T-helper 17 cell (primary cell): Measurements from ENCODE around the gene ZNF827. TPM values are rescaled to one million over a fixed set of nuclear protein-coding genes. Genes with fewer than 3 reads are reported as not detected.
A peak's percentile ranks its signal among the peaks of the same experiment; 100 is the strongest.

ENCODE experiments used
- ATAC-seq: fragments of 150-1000 bp; cut with Tn5 transposase; 2 replicates; pipeline ENCODE4 v1.10.0; 2021; ENCODE audit warnings: mild to moderate bottlenecking, moderate library complexity
- DNase-seq, 3 donors: peaks; one replicate each; pipeline versions ENCODE4 v3.0.0 to v3.0.0-alpha.2; 2020 to 2021
- H3K9me3 ChIP-seq: one replicate; pipeline ENCODE4 v1.7.0; 2013; ENCODE audit warnings: low read length, mild to moderate bottlenecking; ENCODE audit not compliant: control insufficient read depth, poor library complexity, severe bottlenecking
- H3K27ac Mint-ChIP-seq: one replicate; pipeline ENCODE4 v1.8.0; 2022; ENCODE audit warnings: mild to moderate bottlenecking, moderate library complexity, mixed read lengths
- H3K27me3 Mint-ChIP-seq: one replicate; pipeline ENCODE4 v1.8.0; 2022; ENCODE audit warnings: mixed read lengths
- H3K36me3 Mint-ChIP-seq: one replicate; pipeline ENCODE4 v1.8.0; 2022; ENCODE audit warnings: low read depth, mixed read lengths
- H3K4me1 Mint-ChIP-seq: one replicate; pipeline ENCODE4 v1.8.0; 2022; ENCODE audit warnings: mild to moderate bottlenecking, mixed read lengths
- H3K4me3 Mint-ChIP-seq: one replicate; pipeline ENCODE4 v1.8.0; 2022; ENCODE audit warnings: mild to moderate bottlenecking, moderate library complexity, mixed read lengths
- total RNA-seq, 4 donors: library from RNA in 2 of 4; stranded (reverse) in 2 of 4; gene quantifications; one replicate each; pipeline ENCODE4 v1.2.3 and lab custom pipeline; 2022 to 2026

Gene ZNF827
- total RNA-seq, 2 donors from 2014 or later = 14.9 to 16.3 TPM

DNA sequence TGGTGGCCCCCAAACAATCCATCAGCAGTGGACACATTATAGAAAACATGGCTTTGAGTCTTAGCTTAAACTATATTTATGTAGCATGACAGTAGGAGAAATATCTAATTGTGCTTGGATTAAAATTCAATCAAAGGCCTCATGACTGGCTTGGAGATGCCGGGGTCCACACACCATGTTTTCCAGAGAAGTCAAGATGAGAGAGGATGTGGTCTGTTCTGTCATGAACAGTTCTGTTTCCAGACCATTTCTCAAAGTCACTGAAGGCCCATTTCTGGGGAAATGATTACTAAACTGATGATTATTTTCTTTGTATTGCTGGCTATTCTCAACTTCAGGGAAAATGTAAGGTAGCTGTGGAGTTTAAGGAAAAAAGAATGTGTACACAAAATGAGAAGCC is 182.4 kb downstream of the ZNF827 start:
- no peak overlapping the region for H3K4me3 Mint-ChIP-seq
- peaks cover 8% of the 10 kb centered on the region for H3K27me3 Mint-ChIP-seq
- H3K27ac Mint-ChIP-seq = no peak overlapping the region
- H3K36me3 Mint-ChIP-seq = peaks cover 6% of the 10 kb centered on the region
- no peaks in the 10 kb centered on the region for H3K4me1 Mint-ChIP-seq
- ATAC-seq = no peak
- no peak for DNase-seq
- no peaks in the 10 kb centered on the region for H3K9me3 ChIP-seq

DNA sequence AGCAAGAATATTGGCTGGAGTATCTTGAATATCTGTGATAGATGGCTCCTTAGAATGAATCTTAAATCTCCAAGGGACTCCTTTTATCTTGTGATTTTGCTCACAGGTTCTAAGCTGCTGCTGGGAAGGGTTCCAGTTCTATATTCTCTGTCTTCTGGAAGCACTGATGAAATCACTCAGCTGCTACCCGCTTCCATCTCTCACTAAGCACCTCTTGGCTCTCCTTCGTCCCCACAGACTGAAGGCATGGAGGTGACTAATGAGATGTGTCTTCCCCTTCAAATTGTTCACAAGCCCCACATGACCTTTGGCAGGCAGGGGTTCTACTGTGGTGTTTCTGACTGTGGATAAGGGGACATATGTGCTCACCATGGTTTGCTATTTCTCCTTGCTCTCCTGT is 182.8 kb downstream of the ZNF827 start:
- H3K36me3 Mint-ChIP-seq = peaks cover 5% of the 10 kb centered on the region
- H3K4me1 Mint-ChIP-seq = no peaks in the 10 kb centered on the region
- DNase-seq (no peak), ATAC-seq (no peak)
- H3K27ac Mint-ChIP-seq = no peak overlapping the region
- no peaks in the 10 kb centered on the region for H3K9me3 ChIP-seq
- H3K4me3 Mint-ChIP-seq = no peak overlapping the region
- H3K27me3 Mint-ChIP-seq = peaks cover 8% of the 10 kb centered on the region

DNA sequence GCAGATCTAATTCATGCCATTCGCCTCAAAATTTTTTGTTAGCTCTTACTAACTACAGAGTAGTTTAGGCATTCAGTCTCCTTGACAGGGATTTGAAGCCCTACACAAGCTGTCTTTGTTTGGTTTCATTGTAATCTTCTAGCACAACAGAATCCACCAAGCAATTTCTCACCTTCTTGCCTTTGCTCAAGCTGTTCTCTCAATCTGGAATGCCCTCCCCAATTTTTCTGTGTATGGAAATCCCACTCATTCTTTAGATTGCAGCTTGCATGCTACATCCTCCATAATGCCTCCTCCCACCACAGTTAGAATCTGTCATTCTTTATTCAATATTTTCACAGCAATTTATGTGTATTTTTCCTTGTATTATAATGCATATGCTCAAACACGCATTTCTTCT is 195.0 kb downstream of the ZNF827 start:
- no peaks in the 10 kb centered on the region for H3K9me3 ChIP-seq
- Mint-ChIP-seq H3K27ac (no peak overlapping the region), H3K4me3 (no peak overlapping the region), H3K27me3 (peaks cover 15% of the 10 kb centered on the region), H3K36me3 (no peaks in the 10 kb centered on the region), H3K4me1 (no peaks in the 10 kb centered on the region)
- ATAC-seq = no peak
- no peak for DNase-seq

DNA sequence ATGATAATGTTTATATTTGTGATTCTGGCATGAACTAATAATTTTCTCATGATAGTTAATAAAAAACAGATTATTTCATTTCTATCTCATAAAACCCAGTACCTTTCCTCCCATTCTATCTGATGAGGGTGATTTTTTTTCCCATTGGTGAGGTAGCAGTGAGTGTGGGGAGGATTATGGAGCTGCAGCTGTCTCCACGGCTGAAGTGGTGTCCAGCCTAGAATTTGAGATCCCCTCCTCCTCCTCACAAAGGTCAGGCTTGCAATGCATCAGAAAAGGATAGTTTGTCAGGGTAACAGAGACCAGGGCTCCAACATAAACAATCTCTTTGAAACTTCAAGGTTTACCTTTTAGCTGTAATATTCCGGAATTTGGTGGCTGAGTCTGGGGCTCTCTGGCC is 197.8 kb downstream of the ZNF827 start:
- H3K9me3 ChIP-seq = no peaks in the 10 kb centered on the region
- ATAC-seq (no peak), DNase-seq (no peak)
- H3K27ac Mint-ChIP-seq = no peak overlapping the region
- H3K4me3 Mint-ChIP-seq = no peak overlapping the region
- H3K36me3 Mint-ChIP-seq = no peaks in the 10 kb centered on the region
- H3K27me3 Mint-ChIP-seq = peaks cover 5% of the 10 kb centered on the region
- H3K4me1 Mint-ChIP-seq = peaks cover 4% of the 10 kb centered on the region

DNA sequence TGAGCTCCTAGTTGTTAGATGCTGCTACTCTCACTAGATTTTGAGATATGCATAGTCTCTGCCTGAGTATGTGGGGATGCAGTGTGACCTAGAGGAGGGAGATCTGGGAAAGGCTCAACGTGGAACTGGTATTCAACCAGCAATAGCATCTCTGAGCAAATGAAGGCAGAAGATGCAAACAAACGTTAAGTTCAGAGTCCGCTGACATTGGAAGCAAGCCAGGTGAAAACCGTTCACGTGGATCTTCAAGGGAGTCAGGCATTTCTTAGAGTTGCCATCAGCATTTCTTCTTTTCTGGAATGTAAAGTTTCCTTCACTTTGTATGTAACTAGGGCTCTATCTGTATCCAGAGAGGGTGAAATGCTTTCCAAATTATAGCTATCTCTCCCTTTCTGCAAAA is 198.8 kb downstream of the ZNF827 start:
- Mint-ChIP-seq H3K4me1 (peaks cover 5% of the 10 kb centered on the region), H3K4me3 (no peak overlapping the region), H3K36me3 (no peaks in the 10 kb centered on the region), H3K27ac (no peak overlapping the region), H3K27me3 (no peaks in the 10 kb centered on the region)
- DNase-seq = no peak
- H3K9me3 ChIP-seq = no peaks in the 10 kb centered on the region
- ATAC-seq = no peak

DNA sequence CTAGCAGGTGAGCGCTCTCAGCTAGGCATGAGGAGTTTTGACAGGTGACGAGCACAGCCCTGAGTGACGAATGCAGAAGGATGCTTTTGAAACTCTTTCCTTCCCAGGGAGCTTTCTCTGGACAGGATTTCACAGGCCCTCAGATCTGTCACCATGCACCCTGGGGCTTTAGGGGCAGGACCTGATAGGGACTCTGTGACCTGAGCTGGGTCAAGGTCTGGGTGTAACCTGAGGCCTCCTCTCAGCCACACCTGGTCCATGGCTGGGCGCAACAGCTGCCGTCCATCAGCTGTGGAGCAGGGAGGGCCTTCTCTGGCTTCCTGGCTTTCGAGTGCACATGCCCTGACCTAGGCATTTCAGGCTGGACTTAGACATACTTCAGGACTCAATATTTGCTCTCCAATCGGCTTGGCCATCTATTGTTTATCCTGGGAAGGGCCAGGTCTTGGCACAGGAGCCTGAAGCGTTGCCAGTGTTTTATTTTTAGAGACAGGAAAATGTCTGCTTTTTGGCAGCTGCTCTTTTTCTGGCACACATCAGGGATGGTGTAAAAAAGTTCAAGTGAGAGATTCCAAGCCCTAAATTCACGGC is 202.3 kb downstream of the ZNF827 start:
- Mint-ChIP-seq H3K4me3 (no peak overlapping the region), H3K4me1 (peaks cover 19% of the 10 kb centered on the region), H3K27ac (no peak overlapping the region), H3K27me3 (no peaks in the 10 kb centered on the region), H3K36me3 (no peaks in the 10 kb centered on the region)
- H3K9me3 ChIP-seq = no peaks in the 10 kb centered on the region
- ATAC-seq (no peak), DNase-seq (no peak)

DNA sequence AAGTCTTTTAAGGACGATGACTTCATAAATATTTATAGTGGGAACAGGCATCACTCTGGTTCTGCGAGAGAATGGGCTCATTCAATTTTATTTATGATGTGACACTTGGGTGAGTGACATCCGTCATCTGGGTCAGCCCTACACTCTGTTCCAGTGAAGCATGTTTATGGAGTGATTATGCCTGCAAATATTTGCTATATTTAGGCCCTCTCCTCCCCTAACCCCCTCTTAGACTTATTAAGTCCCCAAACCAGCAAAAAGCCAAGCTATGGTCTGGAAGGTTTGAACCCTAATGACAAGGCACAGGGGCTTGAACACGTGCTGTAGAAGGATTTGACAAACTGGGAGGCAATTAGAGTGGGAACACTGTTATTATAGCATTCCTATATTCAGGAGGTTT is 202.8 kb downstream of the ZNF827 start:
- DNase-seq (no peak), ATAC-seq (no peak)
- Mint-ChIP-seq H3K27me3 (peaks cover 3% of the 10 kb centered on the region), H3K4me3 (no peak overlapping the region), H3K36me3 (no peaks in the 10 kb centered on the region), H3K27ac (no peak overlapping the region), H3K4me1 (peaks cover 19% of the 10 kb centered on the region)
- H3K9me3 ChIP-seq = no peaks in the 10 kb centered on the region

DNA sequence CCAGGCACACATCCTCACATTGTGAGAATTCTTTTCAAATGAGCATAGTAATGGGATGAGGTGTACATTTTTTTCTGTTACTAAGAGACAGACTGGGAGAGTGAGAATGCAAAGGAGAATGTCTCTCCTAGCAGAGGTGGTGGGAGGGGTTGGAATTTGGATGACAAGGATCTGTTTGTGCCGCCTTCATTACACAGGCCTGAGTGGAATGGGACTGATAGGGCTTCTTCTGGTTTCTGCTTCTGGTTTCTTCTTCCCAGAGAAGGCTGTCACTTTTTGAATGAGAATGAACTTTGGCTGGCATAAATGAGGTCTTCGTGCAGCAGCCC is 203.3 kb downstream of the ZNF827 start:
- Mint-ChIP-seq H3K36me3 (no peaks in the 10 kb centered on the region), H3K4me3 (no peak overlapping the region), H3K27ac (no peak overlapping the region), H3K4me1 (peaks cover 19% of the 10 kb centered on the region), H3K27me3 (peaks cover 6% of the 10 kb centered on the region)
- H3K9me3 ChIP-seq = no peaks in the 10 kb centered on the region
- DNase-seq (no peak), ATAC-seq (no peak)

DNA sequence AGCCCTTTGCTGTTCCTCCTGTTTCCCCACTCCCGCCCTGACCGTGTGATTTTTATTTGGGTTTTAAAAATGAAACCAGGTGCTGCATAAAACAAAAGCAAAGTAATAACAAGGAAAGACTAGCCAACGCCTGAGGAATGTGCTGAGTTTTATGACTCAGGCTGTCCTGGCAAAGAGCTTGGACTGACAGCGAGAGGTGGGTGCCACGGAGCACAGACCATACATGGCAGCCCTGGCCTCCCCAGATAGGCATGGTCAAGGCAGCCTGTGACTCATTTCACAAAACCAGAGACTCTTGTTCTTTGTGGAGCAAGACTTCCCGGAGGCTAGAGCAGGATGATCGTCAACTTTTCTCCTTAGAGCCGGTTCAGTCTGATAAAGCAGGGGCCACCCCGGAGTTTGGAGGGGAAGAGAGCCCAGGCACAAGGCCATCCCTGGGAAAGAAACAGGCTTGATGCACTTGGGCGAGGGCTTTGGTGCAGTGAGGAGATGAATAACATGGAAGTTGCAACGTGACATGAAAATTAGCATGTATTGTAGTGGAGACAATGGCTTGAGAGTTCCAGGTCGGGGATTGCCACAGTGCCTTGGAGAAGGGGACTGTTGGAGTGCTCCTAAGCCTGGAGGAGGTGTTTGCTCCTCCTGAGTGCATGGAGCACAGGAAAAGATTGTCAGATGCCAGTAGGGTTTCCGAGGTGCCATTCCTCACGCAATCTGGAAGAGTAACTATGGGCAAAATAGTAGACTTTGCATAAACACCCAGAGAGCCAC is 203.9 kb downstream of the ZNF827 start:
- Mint-ChIP-seq H3K36me3 (no peaks in the 10 kb centered on the region), H3K27me3 (peaks cover 9% of the 10 kb centered on the region), H3K4me3 (peak overlapping the region; percentile 19), H3K4me1 (peaks cover 19% of the 10 kb centered on the region), H3K27ac (peak overlapping the region; percentile 54)
- ATAC-seq (no peak), DNase-seq (no peak)
- no peaks in the 10 kb centered on the region for H3K9me3 ChIP-seq

DNA sequence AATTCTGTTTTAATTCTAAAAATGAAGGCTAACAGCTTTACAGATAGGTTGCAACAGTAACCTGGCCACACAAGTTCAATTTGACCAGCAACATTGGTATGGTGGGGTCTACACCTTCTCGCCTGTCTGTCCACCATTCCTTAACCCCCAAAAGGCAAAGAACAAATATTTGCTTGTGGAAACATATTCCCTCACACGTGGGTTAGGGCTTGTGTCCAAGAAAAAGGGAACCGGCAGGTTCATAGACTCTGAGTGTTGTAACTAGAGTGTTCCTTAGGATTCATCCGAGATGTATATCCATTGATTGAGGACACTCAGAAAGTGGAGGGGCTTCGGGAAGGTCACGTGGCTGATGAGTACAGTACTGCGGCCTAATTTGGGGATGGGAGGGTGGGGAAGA is 204.6 kb downstream of the ZNF827 start:
- Mint-ChIP-seq H3K4me1 (peaks cover 19% of the 10 kb centered on the region), H3K27ac (no peak overlapping the region), H3K36me3 (peaks cover 3% of the 10 kb centered on the region), H3K4me3 (peak overlapping the region; percentile 88), H3K27me3 (peaks cover 14% of the 10 kb centered on the region)
- no peaks in the 10 kb centered on the region for H3K9me3 ChIP-seq
- ATAC-seq (no peak), DNase-seq (no peak)

DNA sequence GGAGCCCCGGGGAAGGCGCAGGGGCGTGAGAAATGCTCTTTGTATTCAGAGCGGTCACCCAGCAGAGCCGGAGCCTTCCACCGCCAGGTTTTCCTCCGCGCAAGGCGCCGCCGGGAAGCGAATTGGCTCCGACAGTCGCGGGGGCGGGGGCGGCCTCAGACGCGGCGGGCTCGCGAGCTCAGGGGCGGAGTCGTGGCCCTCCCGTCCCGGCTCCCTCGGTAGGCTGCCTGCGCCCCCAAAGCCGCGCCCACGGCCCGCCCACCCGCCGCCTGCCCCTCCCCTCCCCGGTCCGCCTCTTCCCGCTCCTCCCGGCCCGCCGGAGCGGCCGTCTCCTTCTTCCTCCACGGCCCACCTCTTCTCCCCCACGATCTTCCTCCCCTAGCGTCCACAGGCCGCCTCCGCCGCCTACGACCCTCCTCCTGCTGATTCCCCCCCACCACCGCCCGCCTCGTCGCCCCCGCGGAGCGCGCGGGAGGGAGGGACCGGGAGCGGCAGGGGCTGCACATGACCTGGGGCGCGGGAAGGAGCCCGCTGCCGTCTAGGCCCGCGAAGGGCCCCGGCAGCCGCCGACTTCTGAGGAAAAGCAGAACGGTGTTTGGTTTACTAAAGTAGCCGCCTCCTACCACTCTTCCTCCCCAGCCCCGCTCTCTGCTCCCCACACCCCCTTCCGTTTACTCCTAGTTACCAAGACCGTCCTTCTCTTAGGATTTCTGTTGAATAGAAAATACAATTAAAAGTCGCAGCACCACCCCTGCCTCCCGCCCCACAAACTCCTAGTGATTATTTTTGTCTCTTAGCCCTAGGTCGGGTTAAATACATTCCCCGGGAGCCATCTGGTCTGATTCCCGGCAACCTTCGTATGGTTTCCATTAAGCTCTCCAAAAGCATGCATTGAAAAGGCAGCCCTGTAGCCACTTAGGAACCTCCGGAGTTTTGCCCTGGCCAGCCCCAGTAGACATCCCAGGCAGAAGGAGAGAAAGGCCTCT is 205.4 kb downstream of the ZNF827 start:
- peaks cover 3% of the 10 kb centered on the region for H3K36me3 Mint-ChIP-seq
- H3K27ac Mint-ChIP-seq = no peak overlapping the region
- ATAC-seq (peak; percentile 97), DNase-seq (peak; percentile 68 to 82 (median 81))
- H3K9me3 ChIP-seq = no peaks in the 10 kb centered on the region
- H3K4me3 Mint-ChIP-seq = peak overlapping the region; percentile 88
- H3K27me3 Mint-ChIP-seq = peaks cover 14% of the 10 kb centered on the region
- H3K4me1 Mint-ChIP-seq = peaks cover 19% of the 10 kb centered on the region

DNA sequence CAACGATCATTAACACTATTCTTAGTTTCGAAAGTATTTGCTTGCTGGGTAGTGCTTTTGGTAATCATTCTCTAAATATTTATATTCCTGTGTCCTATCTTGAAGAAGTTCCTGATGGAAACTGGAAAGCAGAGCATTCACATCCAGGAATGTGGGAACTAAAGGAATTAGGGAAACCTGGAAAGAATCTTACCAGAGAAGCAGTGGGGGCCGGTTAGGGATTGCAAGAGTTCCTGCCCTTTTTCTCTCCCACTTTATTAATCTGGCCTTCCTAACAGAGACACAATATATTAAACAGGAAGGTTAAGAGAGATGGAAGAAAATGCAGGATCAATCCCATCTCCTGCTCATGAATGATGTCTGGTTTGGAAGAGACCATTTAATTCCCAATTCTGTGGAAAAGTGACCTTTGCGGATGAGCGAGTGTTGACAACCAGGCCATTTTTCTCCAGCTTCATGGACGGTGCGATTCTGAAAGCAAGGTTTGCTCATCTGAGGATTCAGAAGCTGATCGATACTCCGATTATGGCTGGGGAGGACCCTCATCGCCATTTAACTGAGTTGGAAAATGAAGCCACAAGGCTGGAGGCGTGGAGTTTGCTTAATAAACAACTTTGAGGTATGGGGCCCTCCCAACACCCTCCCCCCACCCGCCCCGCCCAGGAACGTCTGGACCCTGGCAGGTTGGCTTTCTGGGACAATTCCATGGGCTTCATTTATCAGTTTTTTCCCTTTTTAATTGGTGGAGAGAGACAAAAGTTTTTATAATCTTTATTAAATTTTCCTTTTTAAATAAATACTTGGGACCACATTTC is 206.4 kb downstream of the ZNF827 start:
- H3K9me3 ChIP-seq = no peaks in the 10 kb centered on the region
- peaks cover 3% of the 10 kb centered on the region for H3K36me3 Mint-ChIP-seq
- no peak for DNase-seq
- peaks cover 14% of the 10 kb centered on the region for H3K27me3 Mint-ChIP-seq
- peak overlapping the region; percentile 41 for H3K27ac Mint-ChIP-seq
- no peak for ATAC-seq
- peaks cover 15% of the 10 kb centered on the region for H3K4me1 Mint-ChIP-seq
- H3K4me3 Mint-ChIP-seq = peak overlapping the region; percentile 88

DNA sequence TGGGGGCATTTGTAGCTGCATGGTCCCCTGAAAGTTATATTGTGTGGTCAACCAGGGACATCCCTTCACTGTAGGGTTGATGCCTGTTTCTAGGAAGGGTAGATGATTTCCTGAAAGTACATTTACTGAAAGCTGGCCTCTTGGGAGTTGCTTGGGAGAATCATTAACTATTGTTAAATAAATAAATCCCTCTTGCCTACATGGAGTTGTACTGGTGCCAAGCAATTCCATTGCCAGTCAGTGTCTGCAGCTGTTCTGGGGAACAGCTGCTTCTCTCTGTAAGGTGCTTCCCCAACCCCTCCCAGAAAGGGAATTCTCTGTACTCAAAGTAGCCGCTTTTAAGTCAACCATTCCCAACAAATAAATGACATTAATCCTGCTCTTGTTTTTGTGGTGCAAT is 207.6 kb downstream of the ZNF827 start:
- Mint-ChIP-seq H3K27ac (no peak overlapping the region), H3K4me3 (peak overlapping the region; percentile 47), H3K36me3 (peaks cover 3% of the 10 kb centered on the region), H3K4me1 (peaks cover 15% of the 10 kb centered on the region), H3K27me3 (peaks cover 14% of the 10 kb centered on the region)
- ATAC-seq = no peak
- DNase-seq = no peak
- H3K9me3 ChIP-seq = no peaks in the 10 kb centered on the region
